Endothelial cell of umbilical vein (primary cell): ENCODE data around the gene CDS2.

Experiments used
- EZH2 ChIP-seq: IDR thresholded peaks from 2 replicates; pipeline ENCODE4 v1.6.1; 2012; ENCODE audit warnings: borderline replicate concordance, low read depth, mild to moderate bottlenecking, moderate library complexity, low read length, inconsistent platforms; ENCODE audit not compliant: severe bottlenecking
- FOS ChIP-seq: IDR thresholded peaks from 2 replicates; pipeline ENCODE4 v1.6.1; 2011; ENCODE audit warnings: mild to moderate bottlenecking, low read length, moderate library complexity, borderline replicate concordance; ENCODE audit not compliant: insufficient read depth
- JUN ChIP-seq: IDR thresholded peaks from 2 replicates; pipeline ENCODE4 v1.6.1; 2011; ENCODE audit warnings: borderline replicate concordance, low read depth; ENCODE audit not compliant: insufficient read length, insufficient read depth
- MYC ChIP-seq: IDR thresholded peaks from one replicate; pipeline ENCODE4 v1.6.1; 2011; ENCODE audit warnings: mild to moderate bottlenecking, low read depth, low read length
- POLR2A ChIP-seq: IDR thresholded peaks from 2 replicates; pipeline ENCODE4 v1.6.1; 2012; ENCODE audit warnings: low read depth, mild to moderate bottlenecking, control low read depth, low read length
- POLR2AphosphoS5 ChIP-seq: IDR thresholded peaks from 2 replicates; pipeline ENCODE4 v1.6.1; 2012; ENCODE audit warnings: low read depth, mild to moderate bottlenecking, control low read depth, low read length, moderate library complexity; ENCODE audit not compliant: insufficient read depth
- TF ChIP-seq, protein P1 (sequence below), 2 donors: IDR thresholded peaks; 1 replicate in 1 of 2; 2 replicates in 1 of 2; pipeline ENCODE4 v1.5.1; 2011; ENCODE audit warnings: low read length in 2 of 2, mild to moderate bottlenecking in 2 of 2, moderate library complexity in 2 of 2, control low read depth in 1 of 2, inconsistent platforms in 1 of 2, low read depth in 1 of 2; ENCODE audit not compliant: insufficient read depth in 1 of 2; ENCODE audit errors: extremely low read depth in 1 of 2
- TF ChIP-seq, protein P2 (sequence below): IDR thresholded peaks from 2 replicates; pipeline ENCODE4 v1.6.1; 2011; ENCODE audit not compliant: insufficient read depth, insufficient read length

DNA sequence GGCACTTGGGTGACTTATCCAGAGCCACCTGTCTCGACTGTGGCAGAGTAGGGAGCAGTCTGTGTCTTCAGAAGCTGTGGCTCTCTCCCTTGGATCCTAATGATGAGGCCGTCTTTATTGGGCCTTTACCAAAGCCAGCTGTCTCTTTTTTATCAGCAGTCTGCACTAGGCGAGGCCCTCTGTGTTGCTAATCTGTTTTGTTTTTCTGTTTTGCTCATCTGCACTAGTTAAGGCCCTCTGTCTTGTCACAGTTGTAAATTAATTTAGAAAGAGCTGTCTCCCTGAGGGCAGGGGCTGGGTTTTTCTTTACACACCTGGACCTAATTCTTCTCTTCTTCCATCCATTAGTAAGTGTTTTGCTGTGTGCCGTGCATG is 45.0 kb downstream of the CDS2 start:
- TF ChIP-seq POLR2A (no peak), JUN (no peak), MYC (no peak), EZH2 (no peak), FOS (no peak), POLR2AphosphoS5 (no peak)
- TF ChIP-seq, protein P1, sequence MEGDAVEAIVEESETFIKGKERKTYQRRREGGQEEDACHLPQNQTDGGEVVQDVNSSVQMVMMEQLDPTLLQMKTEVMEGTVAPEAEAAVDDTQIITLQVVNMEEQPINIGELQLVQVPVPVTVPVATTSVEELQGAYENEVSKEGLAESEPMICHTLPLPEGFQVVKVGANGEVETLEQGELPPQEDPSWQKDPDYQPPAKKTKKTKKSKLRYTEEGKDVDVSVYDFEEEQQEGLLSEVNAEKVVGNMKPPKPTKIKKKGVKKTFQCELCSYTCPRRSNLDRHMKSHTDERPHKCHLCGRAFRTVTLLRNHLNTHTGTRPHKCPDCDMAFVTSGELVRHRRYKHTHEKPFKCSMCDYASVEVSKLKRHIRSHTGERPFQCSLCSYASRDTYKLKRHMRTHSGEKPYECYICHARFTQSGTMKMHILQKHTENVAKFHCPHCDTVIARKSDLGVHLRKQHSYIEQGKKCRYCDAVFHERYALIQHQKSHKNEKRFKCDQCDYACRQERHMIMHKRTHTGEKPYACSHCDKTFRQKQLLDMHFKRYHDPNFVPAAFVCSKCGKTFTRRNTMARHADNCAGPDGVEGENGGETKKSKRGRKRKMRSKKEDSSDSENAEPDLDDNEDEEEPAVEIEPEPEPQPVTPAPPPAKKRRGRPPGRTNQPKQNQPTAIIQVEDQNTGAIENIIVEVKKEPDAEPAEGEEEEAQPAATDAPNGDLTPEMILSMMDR (IDR thresholded peaks at IDR 0.05; ENCODE audit: extremely low read depth in 1 of 2, insufficient read depth in 1 of 2, low read depth in 1 of 2, low read length in 2 of 2), result no peak
- TF ChIP-seq, protein P2, sequence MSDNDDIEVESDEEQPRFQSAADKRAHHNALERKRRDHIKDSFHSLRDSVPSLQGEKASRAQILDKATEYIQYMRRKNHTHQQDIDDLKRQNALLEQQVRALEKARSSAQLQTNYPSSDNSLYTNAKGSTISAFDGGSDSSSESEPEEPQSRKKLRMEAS, result no peak
